Spleen (tissue), 7 donors: Measurements from ENCODE around the gene ACTN2.

Experiments used
- POLR2A ChIP-seq, 3 donors: fragments of 450-650 bp; IDR thresholded peaks; one replicate each; pipeline ENCODE4 v1.5.1; 2017; ENCODE audit warnings: antibody characterized with exemption in 3 of 3, mild to moderate bottlenecking in 1 of 3
- POLR2AphosphoS5 ChIP-seq, 3 donors: sonication (generic); formaldehyde crosslinking; IDR thresholded peaks; one replicate each; pipeline ENCODE4 v1.5.1; 2017; ENCODE audit warnings: antibody characterized with exemption in 3 of 3
- TF ChIP-seq, protein P1 (sequence below), 11 experiments: fragments of 200-600 bp in 7 of 11; fragments of 450-650 bp in 4 of 11; sonication (generic) in 4 of 11; IDR thresholded peaks in 8 of 11; conservative IDR thresholded peaks in 3 of 11; 1 replicate in 7 of 11; 2 replicates in 4 of 11; pipeline versions ENCODE4 v1.4.0 to v1.8.0; 2016 to 2021; ENCODE audit warnings: antibody characterized with exemption in 11 of 11, inconsistent platforms in 4 of 11, mild to moderate bottlenecking in 1 of 11
- donor health status: DM: no; HTN: no; CAD: no; lungs with moderate emphysema.
- donor health status: DM: no; HTN: no; CAD: no.
- donor health status: DM: no; HTN: no; CAD: no.

DNA sequence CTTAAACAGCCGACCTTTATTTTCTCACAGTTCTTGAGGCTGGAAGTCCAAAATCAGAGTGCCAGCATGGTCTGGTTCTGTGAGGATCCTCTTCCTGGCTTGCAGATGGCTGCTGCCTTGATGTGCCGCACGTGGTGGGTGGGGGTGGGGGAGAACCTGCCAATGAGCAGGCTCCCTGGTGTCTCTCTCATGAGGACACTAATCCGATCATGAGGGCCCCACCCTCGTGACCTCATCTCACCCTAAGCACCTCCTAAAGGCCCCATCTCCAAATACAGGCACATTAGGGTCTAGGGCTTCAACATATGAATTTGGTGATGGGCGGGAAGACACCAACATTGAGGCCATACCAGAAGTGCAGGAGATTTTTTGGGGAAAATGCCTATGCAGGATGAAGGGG lies 37.8 kb downstream of the ACTN2 start:
- TF ChIP-seq POLR2AphosphoS5 (IDR thresholded peaks at IDR 0.05) (no peak), POLR2A (IDR thresholded peaks at IDR 0.05) (no peak)
- TF ChIP-seq, protein P1, sequence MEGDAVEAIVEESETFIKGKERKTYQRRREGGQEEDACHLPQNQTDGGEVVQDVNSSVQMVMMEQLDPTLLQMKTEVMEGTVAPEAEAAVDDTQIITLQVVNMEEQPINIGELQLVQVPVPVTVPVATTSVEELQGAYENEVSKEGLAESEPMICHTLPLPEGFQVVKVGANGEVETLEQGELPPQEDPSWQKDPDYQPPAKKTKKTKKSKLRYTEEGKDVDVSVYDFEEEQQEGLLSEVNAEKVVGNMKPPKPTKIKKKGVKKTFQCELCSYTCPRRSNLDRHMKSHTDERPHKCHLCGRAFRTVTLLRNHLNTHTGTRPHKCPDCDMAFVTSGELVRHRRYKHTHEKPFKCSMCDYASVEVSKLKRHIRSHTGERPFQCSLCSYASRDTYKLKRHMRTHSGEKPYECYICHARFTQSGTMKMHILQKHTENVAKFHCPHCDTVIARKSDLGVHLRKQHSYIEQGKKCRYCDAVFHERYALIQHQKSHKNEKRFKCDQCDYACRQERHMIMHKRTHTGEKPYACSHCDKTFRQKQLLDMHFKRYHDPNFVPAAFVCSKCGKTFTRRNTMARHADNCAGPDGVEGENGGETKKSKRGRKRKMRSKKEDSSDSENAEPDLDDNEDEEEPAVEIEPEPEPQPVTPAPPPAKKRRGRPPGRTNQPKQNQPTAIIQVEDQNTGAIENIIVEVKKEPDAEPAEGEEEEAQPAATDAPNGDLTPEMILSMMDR (IDR thresholded peaks at IDR 0.05 in 8 of 11, conservative IDR thresholded peaks at IDR 0.05 in 3 of 11): no peak
